SU-DHL-6 (cell line): ENCODE measurements around the gene PSMA7.

Experiments
- H2AFZ ChIP-seq: fragments of 200-600 bp; sonication (generic); 2 replicates; pipeline ENCODE4 v1.6.1; 2014; ENCODE audit warnings: low read depth, mild to moderate bottlenecking, moderate library complexity, mixed read lengths, antibody characterized with exemption, low read length; ENCODE audit not compliant: severe bottlenecking
- H3F3A ChIP-seq: fragments of 200-600 bp; shearing (Covaris generic); 2 replicates; pipeline ENCODE4 v1.6.0; 2016; ENCODE audit warnings: antibody characterized with exemption, mild to moderate bottlenecking; ENCODE audit not compliant: insufficient read depth
- H3K27ac ChIP-seq: fragments of 200-600 bp; sonication (generic); 2 replicates; pipeline ENCODE4 v1.5.1; 2016; ENCODE audit warnings: low read depth, mild to moderate bottlenecking, low read length, moderate library complexity, mixed read lengths
- H3K27me3 ChIP-seq: fragments of 200-600 bp; sonication (generic), shearing (Covaris generic); 2 replicates; pipeline ENCODE4 v1.6.0; 2014; ENCODE audit warnings: mild to moderate bottlenecking, low read length
- H3K36me3 ChIP-seq: fragments of 200-600 bp; sonication (generic); 2 replicates; pipeline ENCODE4 v1.6.1; 2014; ENCODE audit warnings: mild to moderate bottlenecking, low read length, mixed read lengths
- H3K4me2 ChIP-seq: fragments of 300-600, 200-600 bp; shearing (Covaris generic), sonication (generic); 2 replicates; pipeline ENCODE4 v1.6.0; 2014; ENCODE audit warnings: low read length, low read depth, mild to moderate bottlenecking; ENCODE audit not compliant: poor library complexity, severe bottlenecking
- H3K4me3 ChIP-seq: fragments of 200-600 bp; sonication (generic); 2 replicates; pipeline ENCODE4 v1.5.1; 2014; ENCODE audit warnings: antibody characterized with exemption, low read length, mild to moderate bottlenecking, mixed read lengths; ENCODE audit not compliant: insufficient read depth, poor library complexity, severe bottlenecking
- H3K79me2 ChIP-seq: fragments of 200-600 bp; sonication (generic); 2 replicates; pipeline ENCODE4 v1.6.1; 2014; ENCODE audit warnings: mild to moderate bottlenecking, low read length, moderate library complexity; ENCODE audit not compliant: insufficient read depth
- H3K9ac ChIP-seq: fragments of 200-600 bp; sonication (generic); 2 replicates; pipeline ENCODE4 v1.7.0; 2014; ENCODE audit warnings: mild to moderate bottlenecking, low read length
- H3K9me2 ChIP-seq: fragments of 200-600 bp; sonication (generic); replicated peaks from 2 replicates; pipeline ENCODE4 v1.6.1; 2014; ENCODE audit warnings: low read length; ENCODE audit not compliant: insufficient read depth
- H3K9me3 ChIP-seq: fragments of 200-600 bp; sonication (generic); 2 replicates; pipeline ENCODE4 v1.6.1; 2014; ENCODE audit warnings: low read length, mixed read lengths; ENCODE audit not compliant: insufficient read depth
- H4K20me1 ChIP-seq: fragments of 200-600 bp; sonication (generic); 2 replicates; pipeline ENCODE4 v1.6.1; 2014; ENCODE audit warnings: low read depth, mild to moderate bottlenecking, antibody characterized with exemption, low read length, moderate library complexity, mixed read lengths
- EZH2phosphoT487 ChIP-seq: fragments of 200-600 bp; sonication (generic), shearing (Covaris generic); conservative IDR thresholded peaks from 2 replicates; pipeline ENCODE4 v1.6.1; 2018; ENCODE audit warnings: mild to moderate bottlenecking, antibody characterized with exemption, low read length, moderate library complexity, mixed read lengths
- TF ChIP-seq, protein P1 (sequence below): fragments of 200-600 bp; sonication (generic); IDR thresholded peaks from one replicate; pipeline ENCODE4 v1.5.1; 2017; ENCODE audit warnings: antibody characterized with exemption, mild to moderate bottlenecking, low read length, moderate library complexity; ENCODE audit not compliant: insufficient read depth, poor library complexity, severe bottlenecking

PSMA7 gene

GRCh38 chr20:62158541-62158940 lies 15.3 kb upstream of the PSMA7 start:
- Histone ChIP-seq H3F3A (no peaks in the 10 kb centered on the region), H3K9me3 (no peaks in the 10 kb centered on the region), H3K27me3 (no peaks in the 10 kb centered on the region), H3K4me3 (no peak overlapping the region), H4K20me1 (no peaks in the 10 kb centered on the region), H2AFZ (no peak overlapping the region), H3K36me3 (no peaks in the 10 kb centered on the region), H3K9me2 (no peaks in the 10 kb centered on the region), H3K9ac (no peak overlapping the region), H3K79me2 (0 out of 2 replicates have a peak, but pooled peaks cover 9% of the 10 kb centered on the region), H3K4me2 (no peak overlapping the region), H3K27ac (no peak overlapping the region)
- TF ChIP-seq EZH2phosphoT487: no peak
- TF ChIP-seq, protein P1, sequence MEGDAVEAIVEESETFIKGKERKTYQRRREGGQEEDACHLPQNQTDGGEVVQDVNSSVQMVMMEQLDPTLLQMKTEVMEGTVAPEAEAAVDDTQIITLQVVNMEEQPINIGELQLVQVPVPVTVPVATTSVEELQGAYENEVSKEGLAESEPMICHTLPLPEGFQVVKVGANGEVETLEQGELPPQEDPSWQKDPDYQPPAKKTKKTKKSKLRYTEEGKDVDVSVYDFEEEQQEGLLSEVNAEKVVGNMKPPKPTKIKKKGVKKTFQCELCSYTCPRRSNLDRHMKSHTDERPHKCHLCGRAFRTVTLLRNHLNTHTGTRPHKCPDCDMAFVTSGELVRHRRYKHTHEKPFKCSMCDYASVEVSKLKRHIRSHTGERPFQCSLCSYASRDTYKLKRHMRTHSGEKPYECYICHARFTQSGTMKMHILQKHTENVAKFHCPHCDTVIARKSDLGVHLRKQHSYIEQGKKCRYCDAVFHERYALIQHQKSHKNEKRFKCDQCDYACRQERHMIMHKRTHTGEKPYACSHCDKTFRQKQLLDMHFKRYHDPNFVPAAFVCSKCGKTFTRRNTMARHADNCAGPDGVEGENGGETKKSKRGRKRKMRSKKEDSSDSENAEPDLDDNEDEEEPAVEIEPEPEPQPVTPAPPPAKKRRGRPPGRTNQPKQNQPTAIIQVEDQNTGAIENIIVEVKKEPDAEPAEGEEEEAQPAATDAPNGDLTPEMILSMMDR: no peak

GRCh38 chr20:62158088-62158400 lies 14.8 kb upstream of the PSMA7 start:
- TF ChIP-seq, protein P1: no peak
- TF ChIP-seq EZH2phosphoT487: no peak
- H3F3A ChIP-seq: no peaks in the 10 kb centered on the region
- H3K4me2 ChIP-seq: no peak overlapping the region

DNA sequence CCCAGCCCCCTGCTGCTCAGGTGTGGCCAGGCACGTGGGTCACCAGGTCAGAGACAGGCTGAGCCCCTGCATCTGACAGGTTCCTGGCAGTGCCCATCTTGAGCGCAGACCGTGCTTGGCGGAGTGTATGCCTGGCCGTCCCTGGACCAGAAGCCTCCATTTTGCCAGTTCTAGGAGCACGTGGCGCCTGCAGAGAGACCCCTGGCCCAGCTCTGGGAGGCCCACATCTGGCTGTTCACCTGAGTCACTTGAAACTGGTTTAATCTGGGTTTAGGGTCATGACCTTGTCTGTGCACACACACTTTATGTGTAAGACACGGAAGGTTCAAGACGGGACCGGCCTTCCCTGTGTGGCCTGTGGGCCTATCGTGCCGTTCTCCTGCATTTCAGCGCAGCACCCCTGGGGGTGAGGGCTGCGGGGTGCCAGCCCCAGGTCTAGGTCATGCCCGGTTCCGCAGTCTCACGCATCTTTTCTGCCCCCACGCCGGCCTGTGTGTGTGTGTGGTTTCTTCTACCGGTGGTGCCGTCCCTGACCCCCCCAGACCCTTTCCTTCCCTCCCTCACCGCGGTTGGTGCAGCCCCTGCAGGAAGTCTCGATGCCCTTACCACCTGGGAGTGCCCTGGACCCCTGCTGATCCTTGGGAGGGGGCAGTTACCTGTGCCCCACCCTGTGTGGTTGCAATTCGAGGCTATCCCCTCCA lies 14.3 kb upstream of the PSMA7 start:
- Histone ChIP-seq H3K9me2 (no peaks in the 10 kb centered on the region), H4K20me1 (no peaks in the 10 kb centered on the region), H3K4me3 (no peak overlapping the region), H3K36me3 (no peaks in the 10 kb centered on the region), H2AFZ (no peak overlapping the region), H3K9me3 (no peaks in the 10 kb centered on the region), H3K9ac (no peak overlapping the region), H3K79me2 (peaks cover 19% of the 10 kb centered on the region), H3K27me3 (no peaks in the 10 kb centered on the region), H3F3A (no peaks in the 10 kb centered on the region), H3K27ac (no peak overlapping the region), H3K4me2 (no peak overlapping the region)
- TF ChIP-seq, protein P1: no peak
- TF ChIP-seq EZH2phosphoT487: no peak

More at GRCh38 chr20:62158088-62158400, 14.8 kb upstream of the PSMA7 start:
- no peaks in the 10 kb centered on the region for H3K9me2 ChIP-seq
- no peak overlapping the region for H3K4me3 ChIP-seq
- no peak overlapping the region for H3K9ac ChIP-seq
- H4K20me1 ChIP-seq: no peaks in the 10 kb centered on the region
- peaks cover 14% of the 10 kb centered on the region for H3K79me2 ChIP-seq
- no peaks in the 10 kb centered on the region for H3K36me3 ChIP-seq
- no peak overlapping the region for H3K27ac ChIP-seq
- no peaks in the 10 kb centered on the region for H3K27me3 ChIP-seq
- no peaks in the 10 kb centered on the region for H3K9me3 ChIP-seq
- H2AFZ ChIP-seq: no peak overlapping the region
